Lower leg skin (tissue), 4 donors: ENCODE measurements around the gene GALP. TPM values are rescaled to one million over a fixed set of nuclear protein-coding genes. Genes with fewer than 3 reads are reported as not detected.
A peak's percentile ranks its signal among the peaks of the same experiment; 100 is the strongest.

Experiments used
- DNase-seq, 2 donors: peaks; one replicate each; pipeline ENCODE4 v3.0.0-alpha.2; 2019; ENCODE audit warnings: low spot score in 2 of 2
- H3K4me3 ChIP-seq: fragments of 200-600 bp; sonication (generic); 2 replicates; pipeline ENCODE4 v1.5.1; 2017; ENCODE audit warnings: mild to moderate bottlenecking, low read depth; ENCODE audit not compliant: poor library complexity, severe bottlenecking
- POLR2A ChIP-seq, 2 donors: fragments of 450-650 bp; IDR thresholded peaks; one replicate each; pipeline ENCODE4 v1.6.1; 2016 to 2017; ENCODE audit warnings: antibody characterized with exemption in 2 of 2, mild to moderate bottlenecking in 1 of 2, moderate library complexity in 1 of 2
- WGBS, 2 donors: methylation state at CpG; one replicate each; pipeline ENCODE4 v1.1.5; 2018; 5-methylcytosine and 5-hydroxymethylcytosine counted together
- intact Hi-C: fragments of 100-400 bp; cut with DNase I; formaldehyde crosslinking; loops from one replicate; pipeline ENCODE4 v1.15.0; 2023; ENCODE audit warnings: low total_unique reads
- total RNA-seq, 4 donors: library from RNA; depleted of rRNA; stranded (reverse); fragments of >200 nt; gene quantifications; one replicate each; pipeline ENCODE4 v1.1.0, GENCODE V29; 2016

Gene GALP
- total RNA-seq, 4 donors from 2014 or later = not detected

- peak in 1 of 2 donors; percentile 66 for DNase-seq
- intact Hi-C loops = no loop called here
- 90 to 96% methylated on average over 9 of the region's 9 CpGs for whole genome bisulfite sequencing, 2 donors
- no peak for TF ChIP-seq POLR2A (IDR thresholded peaks at IDR 0.05)
- no peak overlapping the region for H3K4me3 ChIP-seq
Measured at GRCh38 chr19:56223481-56223880, 47.7 kb downstream of the GALP start.

Other genes with a start within 250 kb of the GALP start
- under 1 TPM in 1 of 4 donors, not detected in 3; 0.07 TPM for gene NLRP13, start 243.7 kb upstream of the GALP start, total RNA-seq
- gene NLRP8, start 228.2 kb upstream of the GALP start, total RNA-seq = not detected
- not detected for gene NLRP5, start 189.2 kb upstream of the GALP start, total RNA-seq
- gene ZNF787, start 54.7 kb upstream of the GALP start, total RNA-seq = 10 to 100 TPM; 11.6 to 21.5 (median 19.9) TPM
- 10 to 100 TPM; 22.1 to 39.5 (median 30.6) TPM for gene ZNF444, start 34.7 kb upstream of the GALP start, total RNA-seq
- not detected for gene ZSCAN5B, start 21.8 kb downstream of the GALP start, total RNA-seq
- gene ZSCAN5C, start 26.3 kb downstream of the GALP start, total RNA-seq = not detected
- gene EDDM13, start 96.7 kb downstream of the GALP start, total RNA-seq = 1 to 10 TPM in 3 of 4 donors, not detected in 1; 1.8 to 7.0 (median 5.7) TPM
- 1 to 10 TPM; 2.4 to 7.6 (median 4.9) TPM for gene ZSCAN5A, start 138.8 kb downstream of the GALP start, total RNA-seq
- 1 to 10 TPM; 2.9 to 5.4 (median 4.3) TPM for gene ZNF582, start 217.5 kb downstream of the GALP start, total RNA-seq
- gene ZNF583, start 228.3 kb downstream of the GALP start, total RNA-seq = 1 to 10 TPM; 2.1 to 3.8 (median 2.6) TPM